BLaER1 (cell line): Measurements from ENCODE around the gene FGD3.

Source experiments
- H3K27ac ChIP-seq: shearing (Covaris generic); formaldehyde crosslinking; 2 replicates; pipeline ENCODE4 v1.8.1; 2022
- H3K27me3 ChIP-seq: shearing (Covaris generic); formaldehyde crosslinking; 2 replicates; pipeline ENCODE4 v1.8.1; 2022
- H3K36me3 ChIP-seq: shearing (Covaris generic); formaldehyde crosslinking; 2 replicates; pipeline ENCODE4 v1.8.1; 2022
- H3K4me1 ChIP-seq: shearing (Covaris generic); formaldehyde crosslinking; 2 replicates; pipeline ENCODE4 v1.8.1; 2022
- H3K4me2 ChIP-seq: shearing (Covaris generic); formaldehyde crosslinking; 2 replicates; pipeline ENCODE4 v1.8.1; 2022
- H3K4me3 ChIP-seq: shearing (Covaris generic); formaldehyde crosslinking; 2 replicates; pipeline ENCODE4 v1.8.1; 2022
- H3K9ac ChIP-seq: shearing (Covaris generic); formaldehyde crosslinking; 2 replicates; pipeline ENCODE4 v1.8.1; 2022
- H3K9me3 ChIP-seq: shearing (Covaris generic); formaldehyde crosslinking; 2 replicates; pipeline ENCODE4 v1.8.1; 2022
- H4K20me1 ChIP-seq: shearing (Covaris generic); formaldehyde crosslinking; 2 replicates; pipeline ENCODE4 v1.8.1; 2022
- Cebpa-rat ChIP-seq: shearing (Covaris generic); IDR thresholded peaks from 2 replicates; pipeline ENCODE4 v1.8.1; 2022

FGD3 gene

DNA sequence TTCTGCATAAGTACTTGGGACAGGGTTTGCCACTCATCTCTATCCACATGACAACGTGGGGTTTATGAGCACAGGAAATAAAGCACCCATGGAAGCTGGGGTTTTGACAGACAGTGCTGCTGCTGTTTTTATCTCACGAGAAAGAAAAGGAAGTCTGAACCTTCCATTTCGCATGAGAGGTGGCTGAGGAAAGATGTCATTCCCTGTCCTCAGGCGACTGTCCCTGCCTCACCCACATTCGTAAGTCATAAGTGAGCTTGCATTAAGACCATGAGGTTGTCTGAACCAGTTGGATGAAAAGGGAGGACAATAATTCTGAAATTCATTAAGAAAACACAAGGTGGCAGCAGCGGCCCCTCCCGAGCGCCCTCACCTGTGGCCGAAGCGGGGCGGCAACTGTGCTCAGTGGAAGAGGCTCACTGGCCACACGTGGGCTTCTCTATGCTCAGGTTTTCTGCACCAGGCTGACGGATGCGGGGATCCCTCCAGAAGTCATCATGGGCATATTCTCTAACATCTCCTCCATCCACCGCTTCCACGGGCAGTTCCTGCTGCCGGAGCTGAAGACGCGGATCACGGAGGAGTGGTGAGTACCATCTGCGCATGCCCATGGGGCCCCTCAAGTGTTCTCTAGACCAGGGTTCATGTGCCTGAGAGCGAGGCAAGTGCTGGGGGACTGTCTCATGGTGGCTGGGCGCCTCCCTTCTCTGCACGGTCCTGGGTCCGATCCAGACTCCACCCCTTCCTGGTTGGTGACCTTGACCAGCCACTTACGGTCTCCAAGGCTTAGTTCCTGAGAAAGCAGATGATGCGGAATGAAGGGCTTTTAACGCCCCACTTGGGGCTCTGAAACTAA lies 56.5 kb downstream of the FGD3 start:
- no peak for TF ChIP-seq Cebpa-rat
- Histone ChIP-seq H3K27me3 (no peaks in the 10 kb centered on the region), H4K20me1 (peaks cover 52% of the 10 kb centered on the region), H3K4me1 (peaks cover 27% of the 10 kb centered on the region), H3K27ac (no peak overlapping the region), H3K9me3 (peaks cover 10% of the 10 kb centered on the region), H3K4me3 (no peak overlapping the region), H3K36me3 (peaks cover 82% of the 10 kb centered on the region), H3K9ac (peak overlapping the region; percentile 36; the same call in 1 of the 2 replicates), H3K4me2 (peak overlapping the region; percentile 50)

GRCh38 chr9:93004561-93004960 lies 57.2 kb downstream of the FGD3 start:
- H3K9ac ChIP-seq, result peak overlapping the region; percentile 36; the same call in 1 of the 2 replicates
- H3K4me2 ChIP-seq, result peak overlapping the region; percentile 50
- H3K27me3 ChIP-seq, result no peaks in the 10 kb centered on the region
- no peak overlapping the region for H3K4me3 ChIP-seq
- H3K9me3 ChIP-seq, result peaks cover 3% of the 10 kb centered on the region; the same call in 1 of the 2 replicates
- peaks cover 51% of the 10 kb centered on the region for H4K20me1 ChIP-seq
- H3K4me1 ChIP-seq, result peaks cover 35% of the 10 kb centered on the region
- H3K36me3 ChIP-seq, result peaks cover 82% of the 10 kb centered on the region
- no peak overlapping the region for H3K27ac ChIP-seq
- no peak for TF ChIP-seq Cebpa-rat

DNA sequence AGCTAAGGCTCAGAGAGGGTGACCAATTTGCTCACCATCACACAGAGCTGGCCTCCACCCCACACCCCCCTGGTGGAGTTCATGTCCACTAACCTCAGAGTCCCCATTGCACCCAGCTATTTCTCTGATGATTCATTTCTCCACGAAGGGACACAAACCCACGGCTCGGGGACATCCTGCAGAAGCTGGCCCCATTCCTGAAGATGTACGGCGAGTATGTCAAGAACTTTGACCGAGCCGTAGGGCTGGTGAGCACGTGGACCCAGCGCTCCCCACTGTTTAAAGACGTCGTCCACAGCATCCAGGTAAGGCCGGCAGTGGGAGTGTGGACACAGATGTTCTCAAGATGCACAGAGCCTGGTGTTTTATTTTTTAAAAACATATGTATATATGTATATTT lies 58.6 kb downstream of the FGD3 start:
- H3K4me3 ChIP-seq, result no peak overlapping the region
- H3K27ac ChIP-seq, result no peak overlapping the region
- H3K9ac ChIP-seq, result no peak overlapping the region
- H3K27me3 ChIP-seq, result no peaks in the 10 kb centered on the region
- no peaks in the 10 kb centered on the region for H3K9me3 ChIP-seq
- no peak for TF ChIP-seq Cebpa-rat
- peaks cover 87% of the 10 kb centered on the region for H3K36me3 ChIP-seq
- H3K4me1 ChIP-seq, result peaks cover 48% of the 10 kb centered on the region
- peaks cover 55% of the 10 kb centered on the region for H4K20me1 ChIP-seq
- no peak overlapping the region for H3K4me2 ChIP-seq

DNA sequence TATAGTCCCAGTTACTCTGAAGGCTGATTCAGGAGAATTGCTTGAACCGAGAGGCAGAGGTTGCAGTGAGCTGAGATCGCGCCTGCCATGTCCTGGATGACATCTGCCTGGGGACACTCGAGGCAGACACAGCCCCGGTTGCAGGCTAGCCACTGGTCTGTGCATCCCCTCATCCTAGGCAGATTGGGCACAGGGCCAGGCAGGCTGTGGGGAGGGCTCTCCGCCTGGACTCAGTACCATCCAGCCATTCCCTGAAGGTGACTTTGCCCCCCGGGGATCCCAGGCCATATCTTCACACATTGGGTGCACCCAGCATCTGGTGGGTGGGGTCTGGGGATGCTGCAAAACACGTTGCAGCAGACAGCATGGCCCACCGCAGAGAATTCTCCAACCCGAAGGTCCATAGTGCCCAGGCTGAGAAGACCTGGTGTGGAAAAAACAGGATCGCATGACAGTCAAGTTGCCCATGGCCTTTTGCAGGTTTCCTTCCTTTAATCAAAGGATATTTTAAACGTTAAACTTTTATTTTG lies 60.3 kb downstream of the FGD3 start:
- Histone ChIP-seq H4K20me1 (peaks cover 43% of the 10 kb centered on the region), H3K4me2 (no peak overlapping the region), H3K36me3 (peaks cover 87% of the 10 kb centered on the region), H3K9ac (no peak overlapping the region), H3K4me3 (no peak overlapping the region), H3K4me1 (peaks cover 53% of the 10 kb centered on the region), H3K9me3 (no peaks in the 10 kb centered on the region), H3K27ac (no peak overlapping the region), H3K27me3 (no peaks in the 10 kb centered on the region)
- no peak for TF ChIP-seq Cebpa-rat

- Histone ChIP-seq H3K9me3 (no peaks in the 10 kb centered on the region), H3K27ac (no peak overlapping the region), H3K4me1 (peaks cover 48% of the 10 kb centered on the region), H3K27me3 (no peaks in the 10 kb centered on the region), H3K36me3 (peaks cover 87% of the 10 kb centered on the region), H3K9ac (no peak overlapping the region), H4K20me1 (peaks cover 39% of the 10 kb centered on the region), H3K4me3 (no peak overlapping the region), H3K4me2 (no peak overlapping the region)
- TF ChIP-seq Cebpa-rat, result no peak
Measured at GRCh38 chr9:93008457-93008856, 61.1 kb downstream of the FGD3 start.

DNA sequence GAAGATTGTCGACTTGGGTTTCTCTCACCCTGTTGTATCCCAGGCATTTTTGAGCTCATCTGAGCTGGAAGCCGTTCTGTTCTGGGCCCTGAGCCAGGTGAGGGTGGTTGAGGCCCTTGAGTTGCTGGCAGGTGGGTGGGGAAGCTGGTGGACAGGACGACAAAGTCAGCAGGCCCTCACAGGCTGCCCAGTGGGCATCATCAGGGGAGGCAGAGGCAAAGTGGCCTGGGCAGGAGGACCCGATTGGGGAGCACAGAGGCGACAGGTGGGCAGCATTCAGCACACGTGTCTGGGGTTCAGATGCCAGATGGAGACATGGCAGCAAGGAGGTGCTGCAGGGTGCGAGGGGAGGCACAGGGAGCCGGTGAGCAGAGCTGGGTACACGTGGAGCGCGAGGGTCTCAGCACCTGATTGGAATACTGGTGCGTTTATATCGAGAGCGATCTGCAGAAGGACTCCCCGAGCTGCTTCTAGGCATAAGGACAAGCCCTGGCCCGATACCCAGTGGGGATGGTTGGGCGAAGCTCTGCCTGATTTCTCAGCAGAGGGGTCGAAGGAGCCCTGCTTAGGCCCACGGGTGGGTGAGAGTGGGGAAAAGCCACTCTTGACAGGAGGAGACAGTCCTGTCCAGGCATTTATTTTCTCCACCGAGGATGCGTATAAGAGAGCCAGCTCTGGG lies 62.2 kb downstream of the FGD3 start:
- TF ChIP-seq Cebpa-rat, result no peak
- H3K4me1 ChIP-seq, result peaks cover 38% of the 10 kb centered on the region
- no peaks in the 10 kb centered on the region for H3K9me3 ChIP-seq
- H3K27me3 ChIP-seq, result no peaks in the 10 kb centered on the region
- H3K4me2 ChIP-seq, result peak overlapping the region; percentile 86
- peak overlapping the region; percentile 73 for H3K27ac ChIP-seq
- peak overlapping the region; percentile 48 for H3K9ac ChIP-seq
- H3K4me3 ChIP-seq, result 0 out of 2 replicates have a peak overlapping the region, but pooled peaks have one; percentile 14
- peaks cover 29% of the 10 kb centered on the region for H4K20me1 ChIP-seq
- H3K36me3 ChIP-seq, result peaks cover 86% of the 10 kb centered on the region

- peaks cover 35% of the 10 kb centered on the region for H3K4me1 ChIP-seq
- H3K4me2 ChIP-seq, result peak overlapping the region; percentile 86
- peak overlapping the region; percentile 48; the same call in 1 of the 2 replicates for H3K9ac ChIP-seq
- H3K9me3 ChIP-seq, result no peaks in the 10 kb centered on the region
- 0 out of 2 replicates have a peak overlapping the region, but pooled peaks have one; percentile 14 for H3K4me3 ChIP-seq
- H3K27ac ChIP-seq, result peak overlapping the region; percentile 73
- TF ChIP-seq Cebpa-rat, result no peak
- H4K20me1 ChIP-seq, result peaks cover 23% of the 10 kb centered on the region
- H3K27me3 ChIP-seq, result no peaks in the 10 kb centered on the region
- H3K36me3 ChIP-seq, result peaks cover 82% of the 10 kb centered on the region
Measured at GRCh38 chr9:93010056-93010455, 62.7 kb downstream of the FGD3 start.

DNA sequence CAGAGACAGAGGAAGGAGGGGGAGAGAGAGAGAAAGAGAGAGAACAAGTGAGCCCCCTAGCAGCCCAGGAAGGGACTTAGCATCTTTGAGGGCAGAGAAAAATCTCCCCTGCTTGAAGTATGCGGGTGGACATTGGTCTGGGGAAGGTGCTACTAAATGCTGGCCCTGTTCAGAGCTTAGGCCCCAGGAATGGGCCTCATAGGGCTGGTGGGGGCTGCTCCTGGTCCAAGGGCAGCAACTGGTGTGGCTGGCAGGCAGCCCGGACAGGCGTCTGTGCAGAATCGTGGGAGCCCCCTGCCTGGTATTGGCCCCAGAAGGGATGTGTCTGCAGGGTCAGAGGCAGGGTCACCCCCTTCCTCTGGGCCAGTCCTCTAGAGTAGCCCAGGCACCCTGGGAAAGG lies 63.4 kb downstream of the FGD3 start:
- peak overlapping the region; percentile 73 for H3K27ac ChIP-seq
- no peaks in the 10 kb centered on the region for H3K9me3 ChIP-seq
- peaks cover 35% of the 10 kb centered on the region for H3K4me1 ChIP-seq
- no peak overlapping the region for H3K9ac ChIP-seq
- H3K36me3 ChIP-seq, result peaks cover 82% of the 10 kb centered on the region
- peak overlapping the region; percentile 86 for H3K4me2 ChIP-seq
- H4K20me1 ChIP-seq, result peaks cover 22% of the 10 kb centered on the region; the same call in 1 of the 2 replicates
- TF ChIP-seq Cebpa-rat, result no peak
- no peak overlapping the region for H3K4me3 ChIP-seq
- no peaks in the 10 kb centered on the region for H3K27me3 ChIP-seq

- H3K9ac ChIP-seq, result no peak overlapping the region
- H3K4me1 ChIP-seq, result peaks cover 35% of the 10 kb centered on the region
- H3K27ac ChIP-seq, result peak overlapping the region; percentile 73
- H3K4me3 ChIP-seq, result no peak overlapping the region
- H3K4me2 ChIP-seq, result peak overlapping the region; percentile 86
- no peaks in the 10 kb centered on the region for H3K9me3 ChIP-seq
- peaks cover 22% of the 10 kb centered on the region; the same call in 1 of the 2 replicates for H4K20me1 ChIP-seq
- TF ChIP-seq Cebpa-rat, result no peak
- no peaks in the 10 kb centered on the region for H3K27me3 ChIP-seq
- H3K36me3 ChIP-seq, result peaks cover 82% of the 10 kb centered on the region
Measured at GRCh38 chr9:93011114-93011513, 63.8 kb downstream of the FGD3 start.
